ENCODE results near the gene RANBP17. TPM values are rescaled to one million over a fixed set of nuclear protein-coding genes. Genes with fewer than 3 reads are reported as not detected.

RANBP17 gene
- total RNA-seq, 4 donors from 2014 or later: 0.61 to 9.3 (median 1.9) TPM

DNA sequence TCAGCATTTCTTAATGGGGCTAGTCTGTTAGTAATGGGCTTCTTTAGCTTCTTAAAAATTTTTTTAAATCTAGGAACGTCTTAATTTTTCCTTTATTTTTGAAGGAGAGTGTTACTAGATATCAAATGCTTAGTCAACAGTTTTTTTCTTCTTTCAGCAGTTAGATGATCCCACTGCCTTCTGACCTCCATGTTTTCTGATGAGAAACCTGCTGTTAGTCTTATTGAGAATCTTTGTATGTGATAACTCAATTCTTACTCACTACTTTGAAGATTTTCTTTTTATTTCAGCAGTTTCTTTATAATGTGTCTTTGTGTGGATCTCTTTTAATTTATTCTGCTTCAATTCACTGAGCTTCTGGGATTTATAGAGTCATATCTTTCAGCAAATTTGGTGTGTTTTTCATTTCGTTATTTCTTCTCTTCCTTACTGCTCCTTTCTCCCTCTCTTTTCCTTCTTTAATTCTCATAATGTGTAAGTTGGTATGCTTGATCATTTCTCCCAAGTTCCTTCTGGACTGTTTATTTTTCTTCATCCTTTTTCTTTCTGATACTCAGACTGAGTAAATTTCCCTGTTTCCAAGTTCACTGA is 205.8 kb downstream of the RANBP17 start:
- WGBS, 2 donors: 60% methylated on average over 2 of the region's 2 CpGs
- no peaks in the 10 kb centered on the region for H3K27me3 ChIP-seq
- no peak overlapping the region for H3K27ac ChIP-seq
- no peak overlapping the region for H3K4me3 ChIP-seq
- H3K4me1 ChIP-seq: no peaks in the 10 kb centered on the region
- no peak for DNase-seq
- no peak for TF ChIP-seq POLR2A (IDR thresholded peaks at IDR 0.05)
- TF ChIP-seq, protein P1, sequence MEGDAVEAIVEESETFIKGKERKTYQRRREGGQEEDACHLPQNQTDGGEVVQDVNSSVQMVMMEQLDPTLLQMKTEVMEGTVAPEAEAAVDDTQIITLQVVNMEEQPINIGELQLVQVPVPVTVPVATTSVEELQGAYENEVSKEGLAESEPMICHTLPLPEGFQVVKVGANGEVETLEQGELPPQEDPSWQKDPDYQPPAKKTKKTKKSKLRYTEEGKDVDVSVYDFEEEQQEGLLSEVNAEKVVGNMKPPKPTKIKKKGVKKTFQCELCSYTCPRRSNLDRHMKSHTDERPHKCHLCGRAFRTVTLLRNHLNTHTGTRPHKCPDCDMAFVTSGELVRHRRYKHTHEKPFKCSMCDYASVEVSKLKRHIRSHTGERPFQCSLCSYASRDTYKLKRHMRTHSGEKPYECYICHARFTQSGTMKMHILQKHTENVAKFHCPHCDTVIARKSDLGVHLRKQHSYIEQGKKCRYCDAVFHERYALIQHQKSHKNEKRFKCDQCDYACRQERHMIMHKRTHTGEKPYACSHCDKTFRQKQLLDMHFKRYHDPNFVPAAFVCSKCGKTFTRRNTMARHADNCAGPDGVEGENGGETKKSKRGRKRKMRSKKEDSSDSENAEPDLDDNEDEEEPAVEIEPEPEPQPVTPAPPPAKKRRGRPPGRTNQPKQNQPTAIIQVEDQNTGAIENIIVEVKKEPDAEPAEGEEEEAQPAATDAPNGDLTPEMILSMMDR (IDR thresholded peaks at IDR 0.05): no peak
- intact Hi-C loops (cut with DNase I): no loop called here
- H3K9me3 ChIP-seq: peaks cover 0 to 43% (median 18%) of the 10 kb centered on the region in 3 donors
- H3K36me3 ChIP-seq: no peaks in the 10 kb centered on the region

DNA sequence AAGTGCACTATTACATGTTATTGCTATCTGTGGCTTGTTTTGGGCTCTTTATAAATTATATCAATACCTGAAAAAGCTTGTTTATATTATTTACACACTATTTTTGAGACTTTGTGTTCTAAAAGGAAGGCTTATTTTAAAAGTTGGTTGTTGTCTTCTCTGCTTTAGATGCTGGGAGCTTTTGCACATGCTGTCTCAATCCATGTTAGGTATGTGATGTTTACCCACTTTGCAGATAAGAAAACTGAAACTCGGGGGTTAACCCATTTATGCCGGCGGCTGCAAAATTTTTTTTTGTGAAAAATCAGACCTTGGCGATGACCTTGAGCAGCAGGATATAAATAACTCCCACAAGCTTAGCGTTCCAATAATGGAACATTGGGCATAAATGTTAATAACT is 212.9 kb downstream of the RANBP17 start:
- no peaks in the 10 kb centered on the region for H3K9me3 ChIP-seq

DNA sequence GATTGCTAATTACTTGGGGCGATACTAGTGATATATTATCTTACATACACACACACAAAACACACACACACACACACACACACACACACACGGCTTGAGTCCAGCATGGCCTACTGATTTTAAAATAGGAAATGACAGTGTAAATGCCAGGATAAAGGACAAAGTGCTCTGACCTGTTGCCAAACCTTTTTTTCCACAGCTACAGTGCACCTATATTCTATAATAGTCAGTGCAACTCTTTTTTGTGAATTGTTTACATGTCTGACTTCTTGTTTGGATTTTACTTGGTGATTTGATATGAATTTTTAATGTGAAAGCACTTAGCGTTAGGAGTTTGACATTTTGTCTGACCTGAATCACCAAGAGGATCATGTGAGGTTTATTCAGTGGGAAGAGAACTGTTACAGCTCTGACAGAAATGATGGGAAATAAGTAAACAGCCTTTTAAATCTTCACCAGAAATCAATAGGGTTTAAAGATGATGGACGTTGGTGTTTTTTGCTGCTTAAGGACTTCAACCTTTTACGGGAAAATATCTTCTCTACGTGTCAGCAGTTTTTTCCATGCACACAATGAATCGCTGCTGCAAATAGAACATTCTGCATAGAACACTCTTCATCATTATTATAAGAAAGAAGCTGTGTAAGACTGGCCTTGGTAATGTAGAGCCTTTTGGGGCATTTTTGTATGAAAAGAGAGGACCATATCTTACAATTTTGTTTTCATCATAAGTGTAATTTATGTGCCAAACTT is 218.5 kb downstream of the RANBP17 start:
- no peaks in the 10 kb centered on the region for H3K36me3 ChIP-seq
- no peak overlapping the region for H3K4me3 ChIP-seq
- H3K27me3 ChIP-seq: no peaks in the 10 kb centered on the region
- H3K27ac ChIP-seq: no peak overlapping the region
- DNase-seq: no peak
- H3K4me1 ChIP-seq: no peaks in the 10 kb centered on the region
- TF ChIP-seq POLR2A (IDR thresholded peaks at IDR 0.05): no peak
- TF ChIP-seq, protein P1 (IDR thresholded peaks at IDR 0.05): no peak
- intact Hi-C loops (cut with DNase I): no loop called here
- no peaks in the 10 kb centered on the region for H3K9me3 ChIP-seq
- WGBS, 2 donors: 50 to 61% methylated on average over 7 of the region's 7 CpGs

More for the DNA sequence above, 212.9 kb downstream of the RANBP17 start:
- no peaks in the 10 kb centered on the region for H3K27me3 ChIP-seq
- H3K27ac ChIP-seq: no peak overlapping the region
- H3K4me3 ChIP-seq: no peak overlapping the region
- no peak for DNase-seq
- intact Hi-C loops (cut with DNase I): no loop called here
- H3K4me1 ChIP-seq: no peaks in the 10 kb centered on the region
- H3K36me3 ChIP-seq: no peaks in the 10 kb centered on the region
- WGBS, 2 donors: 83 to 86% methylated on average over 5 of the region's 5 CpGs
- TF ChIP-seq POLR2A (IDR thresholded peaks at IDR 0.05): no peak
- TF ChIP-seq, protein P1 (IDR thresholded peaks at IDR 0.05): no peak

DNA sequence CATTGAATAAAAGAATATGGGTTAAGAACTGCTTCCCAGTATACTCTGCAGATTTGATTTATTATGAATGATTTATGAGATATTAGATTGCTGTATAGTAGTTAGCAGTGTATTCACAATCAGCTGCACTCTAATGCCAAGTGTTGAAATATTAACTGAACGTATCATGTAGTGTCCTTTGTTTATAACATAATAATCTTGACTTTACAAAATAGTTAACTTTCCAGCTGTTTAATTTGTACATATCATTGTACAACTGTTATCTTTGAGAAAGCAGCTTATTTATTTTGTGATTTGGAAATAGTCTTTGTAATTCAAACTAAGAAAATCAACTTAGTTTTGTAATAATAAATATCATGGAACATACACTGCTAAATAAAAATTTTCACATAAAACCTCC is 219.5 kb downstream of the RANBP17 start:
- no peaks in the 10 kb centered on the region for H3K27me3 ChIP-seq
- intact Hi-C loops (cut with DNase I): no loop called here
- no peak overlapping the region for H3K27ac ChIP-seq
- no peak overlapping the region for H3K4me3 ChIP-seq
- no peaks in the 10 kb centered on the region for H3K9me3 ChIP-seq
- DNase-seq: no peak
- TF ChIP-seq, protein P1 (IDR thresholded peaks at IDR 0.05): no peak
- no peak for TF ChIP-seq POLR2A (IDR thresholded peaks at IDR 0.05)
- H3K4me1 ChIP-seq: no peaks in the 10 kb centered on the region
- no peaks in the 10 kb centered on the region for H3K36me3 ChIP-seq
- 24 to 39% methylated on average over 1 of the region's 1 CpG for WGBS, 2 donors

DNA sequence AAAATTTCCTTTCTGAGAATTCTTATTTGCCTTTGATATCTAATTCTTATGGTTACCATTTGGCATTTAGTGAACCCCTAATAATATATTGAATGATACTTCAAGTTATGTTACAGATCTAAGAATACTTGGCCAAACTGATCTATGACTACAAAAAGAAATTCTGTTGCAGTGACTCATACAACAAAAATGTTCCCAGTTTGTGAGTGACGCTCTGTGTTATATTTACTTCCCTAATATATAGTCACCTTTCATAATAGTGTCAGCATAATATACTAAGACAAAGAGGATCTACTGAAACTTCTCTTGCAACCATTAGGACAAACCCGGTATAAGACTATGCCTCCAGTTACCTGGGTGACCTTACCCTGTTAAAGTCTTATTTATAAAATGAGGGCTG is 230.4 kb downstream of the RANBP17 start:
- Histone ChIP-seq H3K27ac (no peak overlapping the region), H3K27me3 (no peaks in the 10 kb centered on the region), H3K4me1 (no peaks in the 10 kb centered on the region), H3K36me3 (no peaks in the 10 kb centered on the region), H3K9me3 (no peaks in the 10 kb centered on the region), H3K4me3 (no peak overlapping the region)
- intact Hi-C loops (cut with DNase I): no loop called here
- TF ChIP-seq, protein P1 (IDR thresholded peaks at IDR 0.05): no peak
- no peak for TF ChIP-seq POLR2A (IDR thresholded peaks at IDR 0.05)
- 56 to 70% methylated on average over 2 of the region's 2 CpGs for WGBS, 2 donors
- DNase-seq: no peak
